ENCODE data around the gene TXLNB. TPM values are rescaled to one million over a fixed set of nuclear protein-coding genes. Genes with fewer than 3 reads are reported as not detected.

The TXLNB gene
- total and polyA plus RNA-seq, 2 of the 13 experiments (the other 11 are each of a cell fraction or from before 2014, with no cell fraction given), result not detected

- no peak for TF ChIP-seq GRHL1 (CRISPR knock-in tag; conservative IDR thresholded peaks at IDR 0.05)
- no peak for TF ChIP-seq RFXANK (CRISPR knock-in tag; IDR thresholded peaks at IDR 0.05)
- TF ChIP-seq, protein P1, sequence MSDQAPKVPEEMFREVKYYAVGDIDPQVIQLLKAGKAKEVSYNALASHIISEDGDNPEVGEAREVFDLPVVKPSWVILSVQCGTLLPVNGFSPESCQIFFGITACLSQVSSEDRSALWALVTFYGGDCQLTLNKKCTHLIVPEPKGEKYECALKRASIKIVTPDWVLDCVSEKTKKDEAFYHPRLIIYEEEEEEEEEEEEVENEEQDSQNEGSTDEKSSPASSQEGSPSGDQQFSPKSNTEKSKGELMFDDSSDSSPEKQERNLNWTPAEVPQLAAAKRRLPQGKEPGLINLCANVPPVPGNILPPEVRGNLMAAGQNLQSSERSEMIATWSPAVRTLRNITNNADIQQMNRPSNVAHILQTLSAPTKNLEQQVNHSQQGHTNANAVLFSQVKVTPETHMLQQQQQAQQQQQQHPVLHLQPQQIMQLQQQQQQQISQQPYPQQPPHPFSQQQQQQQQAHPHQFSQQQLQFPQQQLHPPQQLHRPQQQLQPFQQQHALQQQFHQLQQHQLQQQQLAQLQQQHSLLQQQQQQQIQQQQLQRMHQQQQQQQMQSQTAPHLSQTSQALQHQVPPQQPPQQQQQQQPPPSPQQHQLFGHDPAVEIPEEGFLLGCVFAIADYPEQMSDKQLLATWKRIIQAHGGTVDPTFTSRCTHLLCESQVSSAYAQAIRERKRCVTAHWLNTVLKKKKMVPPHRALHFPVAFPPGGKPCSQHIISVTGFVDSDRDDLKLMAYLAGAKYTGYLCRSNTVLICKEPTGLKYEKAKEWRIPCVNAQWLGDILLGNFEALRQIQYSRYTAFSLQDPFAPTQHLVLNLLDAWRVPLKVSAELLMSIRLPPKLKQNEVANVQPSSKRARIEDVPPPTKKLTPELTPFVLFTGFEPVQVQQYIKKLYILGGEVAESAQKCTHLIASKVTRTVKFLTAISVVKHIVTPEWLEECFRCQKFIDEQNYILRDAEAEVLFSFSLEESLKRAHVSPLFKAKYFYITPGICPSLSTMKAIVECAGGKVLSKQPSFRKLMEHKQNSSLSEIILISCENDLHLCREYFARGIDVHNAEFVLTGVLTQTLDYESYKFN (CRISPR knock-in tag; conservative IDR thresholded peaks at IDR 0.05), result peak; percentile 24; the same call in 1 of the 2 replicates
- TF ChIP-seq, protein P2, sequence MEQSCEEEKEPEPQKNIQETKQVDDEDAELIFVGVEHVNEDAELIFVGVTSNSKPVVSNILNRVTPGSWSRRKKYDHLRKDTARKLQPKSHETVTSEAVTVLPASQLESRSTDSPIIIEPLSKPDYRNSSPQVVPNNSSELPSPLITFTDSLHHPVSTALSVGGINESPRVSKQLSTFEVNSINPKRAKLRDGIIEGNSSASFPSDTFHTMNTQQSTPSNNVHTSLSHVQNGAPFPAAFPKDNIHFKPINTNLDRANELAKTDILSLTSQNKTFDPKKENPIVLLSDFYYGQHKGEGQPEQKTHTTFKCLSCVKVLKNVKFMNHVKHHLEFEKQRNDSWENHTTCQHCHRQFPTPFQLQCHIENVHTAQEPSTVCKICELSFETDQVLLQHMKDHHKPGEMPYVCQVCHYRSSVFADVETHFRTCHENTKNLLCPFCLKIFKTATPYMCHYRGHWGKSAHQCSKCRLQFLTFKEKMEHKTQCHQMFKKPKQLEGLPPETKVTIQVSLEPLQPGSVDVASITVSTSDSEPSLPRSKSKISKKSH (CRISPR knock-in tag; IDR thresholded peaks at IDR 0.05; ENCODE audit: borderline replicate concordance), result no peak
- peak; percentile 63; the same call in 1 of the 2 replicates for TF ChIP-seq THAP11 (CRISPR knock-in tag; IDR thresholded peaks at IDR 0.05)
- no peak for TF ChIP-seq CSRNP1 (CRISPR knock-in tag; IDR thresholded peaks at IDR 0.05)
- no peak for TF ChIP-seq ZBTB14 (CRISPR knock-in tag; IDR thresholded peaks at IDR 0.05)
- no peak for TF ChIP-seq RARG (CRISPR knock-in tag; IDR thresholded peaks at IDR 0.05; ENCODE audit: low read depth)
- no peak for TF ChIP-seq KLF9 (CRISPR knock-in tag; IDR thresholded peaks at IDR 0.05; ENCODE audit: low read depth)
- no peak for TF ChIP-seq JUN (CRISPR knock-in tag; IDR thresholded peaks at IDR 0.05)
- 0 out of 2 replicates have a peak, but pooled peaks have one; percentile 32 for TF ChIP-seq ZNF12 (CRISPR knock-in tag; IDR thresholded peaks at IDR 0.05)
- TF ChIP-seq, protein P3, sequence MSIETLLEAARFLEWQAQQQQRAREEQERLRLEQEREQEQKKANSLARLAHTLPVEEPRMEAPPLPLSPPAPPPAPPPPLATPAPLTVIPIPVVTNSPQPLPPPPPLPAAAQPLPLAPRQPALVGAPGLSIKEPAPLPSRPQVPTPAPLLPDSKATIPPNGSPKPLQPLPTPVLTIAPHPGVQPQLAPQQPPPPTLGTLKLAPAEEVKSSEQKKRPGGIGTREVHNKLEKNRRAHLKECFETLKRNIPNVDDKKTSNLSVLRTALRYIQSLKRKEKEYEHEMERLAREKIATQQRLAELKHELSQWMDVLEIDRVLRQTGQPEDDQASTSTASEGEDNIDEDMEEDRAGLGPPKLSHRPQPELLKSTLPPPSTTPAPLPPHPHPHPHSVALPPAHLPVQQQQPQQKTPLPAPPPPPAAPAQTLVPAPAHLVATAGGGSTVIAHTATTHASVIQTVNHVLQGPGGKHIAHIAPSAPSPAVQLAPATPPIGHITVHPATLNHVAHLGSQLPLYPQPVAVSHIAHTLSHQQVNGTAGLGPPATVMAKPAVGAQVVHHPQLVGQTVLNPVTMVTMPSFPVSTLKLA (IDR thresholded peaks at IDR 0.05), result no peak
- no peak for TF ChIP-seq NFIB (CRISPR knock-in tag; IDR thresholded peaks at IDR 0.05; ENCODE audit: borderline replicate concordance)
- TF ChIP-seq ZNF749 (CRISPR knock-in tag; IDR thresholded peaks at IDR 0.05; ENCODE audit: borderline replicate concordance), result no peak
- no peak for TF ChIP-seq HNRNPL (IDR thresholded peaks at IDR 0.05; ENCODE audit: low read depth, low read length)
- no peak for TF ChIP-seq MAFG (CRISPR knock-in tag; IDR thresholded peaks at IDR 0.05)
- no peak for TF ChIP-seq ZNF616 (CRISPR knock-in tag; IDR thresholded peaks at IDR 0.05; ENCODE audit: low read depth)
- TF ChIP-seq REPIN1 (CRISPR knock-in tag; IDR thresholded peaks at IDR 0.05; ENCODE audit: borderline replicate concordance, low read depth), result no peak
These were observed 17.3 kb upstream of the TXLNB start (continued) for GRCh38 chr6:139308936-139309603.

Measured in HepG2 (cell line).